HUES48 (cell line): ENCODE data around the gene MUC20.
"Not testable (repeated sequence)": the region's sequence is repeated elsewhere in the genome, so short reads cannot be mapped to it uniquely, and the experiment has no call there.

Experiments used
- H3K27ac ChIP-seq: one replicate; pipeline ENCODE4 v1.7.0; 2013; ENCODE audit warnings: low read depth, low read length, inconsistent platforms
- H3K27me3 ChIP-seq: 2 replicates; pipeline ENCODE4 v1.6.1; 2013; ENCODE audit warnings: mild to moderate bottlenecking, low read length; ENCODE audit not compliant: control insufficient read depth, insufficient read depth
- H3K36me3 ChIP-seq: 2 replicates; pipeline ENCODE4 v1.6.1; 2013; ENCODE audit warnings: low read length; ENCODE audit not compliant: control insufficient read depth, insufficient read depth
- H3K4me1 ChIP-seq: 2 replicates; pipeline ENCODE4 v1.6.1; 2013; ENCODE audit warnings: mild to moderate bottlenecking, low read length; ENCODE audit not compliant: control insufficient read depth, insufficient read depth
- H3K4me3 ChIP-seq: 2 replicates; pipeline ENCODE4 v1.5.1; 2013; ENCODE audit warnings: mild to moderate bottlenecking, low read depth, low read length
- H3K9ac ChIP-seq: 2 replicates; pipeline ENCODE4 v1.6.1; 2013; ENCODE audit warnings: mild to moderate bottlenecking, low read depth, low read length, moderate library complexity
- H3K9me3 ChIP-seq: 2 replicates; pipeline ENCODE4 v1.6.1; 2013; ENCODE audit warnings: low read length; ENCODE audit not compliant: control insufficient read depth, insufficient read depth

MUC20 gene

GRCh38 chr3:195725916-195726740 is 5.3 kb downstream of the MUC20 start:
- H3K4me1 ChIP-seq, H3K9ac ChIP-seq, H3K4me3 ChIP-seq, H3K9me3 ChIP-seq, H3K36me3 ChIP-seq, H3K27me3 ChIP-seq, H3K27ac ChIP-seq: not testable (repeated sequence)

GRCh38 chr3:195727606-195728195 is 6.9 kb downstream of the MUC20 start:
- H3K27ac ChIP-seq, result no peak overlapping the region
- no peak overlapping the region for H3K9ac ChIP-seq
- no peaks in the 10 kb centered on the region for H3K36me3 ChIP-seq
- no peak overlapping the region for H3K4me3 ChIP-seq
- H3K4me1 ChIP-seq, result no peaks in the 10 kb centered on the region
- H3K27me3 ChIP-seq, result no peaks in the 10 kb centered on the region
- H3K9me3 ChIP-seq, result no peaks in the 10 kb centered on the region

- H3K36me3 ChIP-seq, H3K9ac ChIP-seq, H3K9me3 ChIP-seq, H3K27me3 ChIP-seq, H3K4me1 ChIP-seq, H3K27ac ChIP-seq, H3K4me3 ChIP-seq: not testable (repeated sequence)
Measured at GRCh38 chr3:195728789-195729188, 8.0 kb downstream of the MUC20 start.

- Histone ChIP-seq H3K27me3 (no peaks in the 10 kb centered on the region), H3K4me3 (no peak overlapping the region), H3K4me1 (no peaks in the 10 kb centered on the region), H3K9me3 (no peaks in the 10 kb centered on the region), H3K9ac (no peak overlapping the region), H3K27ac (no peak overlapping the region), H3K36me3 (no peaks in the 10 kb centered on the region)
Measured at GRCh38 chr3:195729476-195730251, 8.9 kb downstream of the MUC20 start.

- H3K9me3 ChIP-seq, result no peaks in the 10 kb centered on the region
- no peaks in the 10 kb centered on the region for H3K27me3 ChIP-seq
- no peaks in the 10 kb centered on the region for H3K4me1 ChIP-seq
- H3K9ac ChIP-seq, result no peak overlapping the region
- no peak overlapping the region for H3K4me3 ChIP-seq
- H3K27ac ChIP-seq, result no peak overlapping the region
- H3K36me3 ChIP-seq, result no peaks in the 10 kb centered on the region
Measured at GRCh38 chr3:195731356-195731905, 10.7 kb downstream of the MUC20 start.

- H3K9me3 ChIP-seq, result no peaks in the 10 kb centered on the region
- H3K27ac ChIP-seq, result no peak overlapping the region
- no peaks in the 10 kb centered on the region for H3K27me3 ChIP-seq
- H3K9ac ChIP-seq, result no peak overlapping the region
- no peak overlapping the region for H3K4me3 ChIP-seq
- H3K36me3 ChIP-seq, result no peaks in the 10 kb centered on the region
- no peaks in the 10 kb centered on the region for H3K4me1 ChIP-seq
Measured at GRCh38 chr3:195732940-195733339, 12.2 kb downstream of the MUC20 start.

- no peaks in the 10 kb centered on the region for H3K27me3 ChIP-seq
- H3K4me1 ChIP-seq, result no peaks in the 10 kb centered on the region
- no peak overlapping the region for H3K27ac ChIP-seq
- no peaks in the 10 kb centered on the region for H3K9me3 ChIP-seq
- H3K36me3 ChIP-seq, result no peaks in the 10 kb centered on the region
- H3K4me3 ChIP-seq, result no peak overlapping the region
- no peak overlapping the region for H3K9ac ChIP-seq
Measured at GRCh38 chr3:195735036-195735695, 14.4 kb downstream of the MUC20 start.

GRCh38 chr3:195736866-195737490 is 16.2 kb downstream of the MUC20 start:
- H3K27me3 ChIP-seq, result no peaks in the 10 kb centered on the region
- no peak overlapping the region for H3K4me3 ChIP-seq
- H3K36me3 ChIP-seq, result no peaks in the 10 kb centered on the region
- no peak overlapping the region for H3K9ac ChIP-seq
- no peaks in the 10 kb centered on the region for H3K4me1 ChIP-seq
- no peaks in the 10 kb centered on the region for H3K9me3 ChIP-seq
- no peak overlapping the region for H3K27ac ChIP-seq

- not testable (repeated sequence) for H3K27me3 ChIP-seq, H3K9me3 ChIP-seq, H3K27ac ChIP-seq, H3K4me3 ChIP-seq, H3K4me1 ChIP-seq, H3K9ac ChIP-seq, H3K36me3 ChIP-seq
Measured at GRCh38 chr3:195737782-195738181, 17.0 kb downstream of the MUC20 start.

GRCh38 chr3:195738274-195739044 is 17.7 kb downstream of the MUC20 start:
- Histone ChIP-seq H3K27ac (no peak overlapping the region), H3K9me3 (no peaks in the 10 kb centered on the region), H3K36me3 (no peaks in the 10 kb centered on the region), H3K4me3 (no peak overlapping the region), H3K4me1 (no peaks in the 10 kb centered on the region), H3K27me3 (no peaks in the 10 kb centered on the region), H3K9ac (no peak overlapping the region)
